DND-41 (cell line): ENCODE data around the gene DDX18.

ENCODE experiments used
- CTCF ChIP-seq: IDR thresholded peaks from 2 replicates; pipeline ENCODE4 v1.5.1; 2012; ENCODE audit warnings: borderline replicate concordance, low read length, moderate library complexity, mild to moderate bottlenecking; ENCODE audit not compliant: poor library complexity, severe bottlenecking; ENCODE audit errors: extremely low read depth
- EZH2 ChIP-seq: IDR thresholded peaks from 3 replicates; pipeline ENCODE4 v1.6.1; 2012; ENCODE audit warnings: borderline replicate concordance, low read depth, mild to moderate bottlenecking, moderate library complexity, low read length, inconsistent platforms; ENCODE audit not compliant: severe bottlenecking

GRCh38 chr2:117853316-117853715 is 38.8 kb downstream of the DDX18 start:
- TF ChIP-seq CTCF: no peak
- TF ChIP-seq EZH2: no peak
